Stimulated activated CD4-positive, alpha-beta T cell treated with anti-CD3 and anti-CD28 coated beads, Interleukin-12 subunit alpha, Interleukin-12 subunit beta, amount 100 ng/mL, for 24 hours (primary cell): ENCODE results near the gene VTCN1.

ENCODE experiments used
- DNase-seq, 2 experiments: peaks; one replicate each; pipeline ENCODE4 v3.0.0-alpha.2; 2020; ENCODE audit warnings: low read depth in 2 of 2

The VTCN1 gene

GRCh38 chr1:117096951-117097408 lies 113.7 kb downstream of the VTCN1 start:
- no peak for DNase-seq

- DNase-seq = no peak
These were observed 115.7 kb downstream of the VTCN1 start for GRCh38 chr1:117094841-117095604.

GRCh38 chr1:117093870-117094621 lies 116.7 kb downstream of the VTCN1 start:
- DNase-seq = no peak
